ENCODE data around the gene RAD18.

The RAD18 gene

GRCh38 chr3:8854656-8855055 is 108.6 kb downstream of the RAD18 start:
- ChIA-PET CTCF (no interaction called here), POLR2A (no interaction called here)
- no peak for TF ChIP-seq ZNF398 (tag by site-specific recombination; IDR thresholded peaks at IDR 0.05)
- no peak for TF ChIP-seq ZNF2 (tag by site-specific recombination; IDR thresholded peaks at IDR 0.05)
- no peak for TF ChIP-seq ZNF654 (tag by site-specific recombination; IDR thresholded peaks at IDR 0.05; ENCODE audit: low read depth)
- TF ChIP-seq ZNF514 (tag by site-specific recombination; IDR thresholded peaks at IDR 0.05), result no peak
- no peak for TF ChIP-seq ZNF501 (tag by site-specific recombination; IDR thresholded peaks at IDR 0.05)
- no peak for TF ChIP-seq PRDM10 (tag by site-specific recombination; IDR thresholded peaks at IDR 0.05)
- no peak for TF ChIP-seq ZNF837 (tag by site-specific recombination; IDR thresholded peaks at IDR 0.05)
- no peak for TF ChIP-seq ZNF792 (tag by site-specific recombination; IDR thresholded peaks at IDR 0.05)
- TF ChIP-seq ZBTB49 (tag by site-specific recombination; IDR thresholded peaks at IDR 0.05; ENCODE audit: low read depth), result no peak
- TF ChIP-seq, protein P1, sequence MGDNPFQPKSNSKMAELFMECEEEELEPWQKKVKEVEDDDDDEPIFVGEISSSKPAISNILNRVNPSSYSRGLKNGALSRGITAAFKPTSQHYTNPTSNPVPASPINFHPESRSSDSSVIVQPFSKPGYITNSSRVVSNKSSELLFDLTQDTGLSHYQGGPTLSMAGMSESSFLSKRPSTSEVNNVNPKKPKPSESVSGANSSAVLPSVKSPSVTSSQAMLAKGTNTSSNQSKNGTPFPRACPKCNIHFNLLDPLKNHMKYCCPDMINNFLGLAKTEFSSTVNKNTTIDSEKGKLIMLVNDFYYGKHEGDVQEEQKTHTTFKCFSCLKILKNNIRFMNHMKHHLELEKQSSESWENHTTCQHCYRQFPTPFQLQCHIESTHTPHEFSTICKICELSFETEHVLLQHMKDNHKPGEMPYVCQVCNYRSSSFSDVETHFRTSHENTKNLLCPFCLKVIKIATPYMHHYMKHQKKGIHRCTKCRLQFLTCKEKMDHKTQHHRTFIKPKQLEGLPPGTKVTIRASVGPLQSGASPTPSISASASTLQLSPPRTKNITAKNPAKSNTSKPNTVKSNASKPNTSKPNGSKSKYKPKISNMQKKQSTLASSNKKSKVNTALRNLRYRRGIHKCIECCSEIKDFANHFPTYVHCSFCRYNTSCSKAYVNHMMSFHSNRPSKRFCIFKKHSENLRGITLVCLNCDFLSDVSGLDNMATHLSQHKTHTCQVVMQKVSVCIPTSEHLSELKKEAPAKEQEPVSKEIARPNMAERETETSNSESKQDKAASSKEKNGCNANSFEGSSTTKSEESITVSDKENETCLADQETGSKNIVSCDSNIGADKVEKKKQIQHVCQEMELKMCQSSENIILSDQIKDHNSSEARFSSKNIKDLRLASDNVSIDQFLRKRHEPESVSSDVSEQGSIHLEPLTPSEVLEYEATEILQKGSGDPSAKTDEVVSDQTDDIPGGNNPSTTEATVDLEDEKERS (tag by site-specific recombination; IDR thresholded peaks at IDR 0.05), result no peak
- TF ChIP-seq ZNF548 (tag by site-specific recombination; IDR thresholded peaks at IDR 0.05), result no peak
- no peak for TF ChIP-seq ZNF138 (tag by site-specific recombination; IDR thresholded peaks at IDR 0.05; ENCODE audit: borderline replicate concordance)
- no peak for TF ChIP-seq ZNF266 (tag by site-specific recombination; IDR thresholded peaks at IDR 0.05; ENCODE audit: low read depth)
- no peak for TF ChIP-seq ZNF629 (tag by site-specific recombination; IDR thresholded peaks at IDR 0.05)
- TF ChIP-seq ZNF623 (tag by site-specific recombination; IDR thresholded peaks at IDR 0.05), result no peak
- no peak for TF ChIP-seq ATF2 (tag by site-specific recombination; IDR thresholded peaks at IDR 0.05; ENCODE audit: low read depth)
- no peak for TF ChIP-seq SP3 (tag by site-specific recombination; IDR thresholded peaks at IDR 0.05)
- TF ChIP-seq ZNF132 (tag by site-specific recombination; IDR thresholded peaks at IDR 0.05; ENCODE audit: borderline replicate concordance), result no peak
- H3K9me3 ChIP-seq (ENCODE audit: control insufficient read depth, insufficient read depth, low read depth, low read length), result no peaks in the 10 kb centered on the region
- H3K36me3 ChIP-seq (ENCODE audit: control insufficient read depth in 2 of 2, insufficient read depth in 1 of 2, low read length in 2 of 2), result peaks cover 0 to 11% of the 10 kb centered on the region in 2 experiments; a peak in 1 of 3 replicates
- no peaks in the 10 kb centered on the region for H3K4me1 ChIP-seq (ENCODE audit: control insufficient read depth, insufficient read depth, low read length)
- H3K27ac ChIP-seq (ENCODE audit: extremely low read depth, low read depth, low read length), result no peak overlapping the region
- no peak overlapping the region for H3K4me3 ChIP-seq (ENCODE audit: low read depth, low read length)
